K562 (cell line): ENCODE measurements around the gene ERGIC1. TPM values are rescaled to one million over a fixed set of nuclear protein-coding genes. Genes with fewer than 3 reads are reported as not detected.
"Not testable (repeated sequence)": the region's sequence is repeated elsewhere in the genome, so short reads cannot be mapped to it uniquely, and the experiment has no call there.

Source experiments
- ATAC-seq: fragments of 200-7000 bp; cut with Tn5 transposase; 3 replicates; pipeline ENCODE4 v1.9.1; 2020; ENCODE audit warnings: moderate library complexity
- BruUV-seq: library from RNA; stranded (reverse); fragments of 400-500 nt; replicated peaks from 2 replicates; lab custom pipeline; 2021; lab: Mats Ljungman, UMichigan
- CTCF ChIA-PET: fragments of 300-600 bp; formaldehyde crosslinking; extraction: SDS; loops from one replicate; lab custom pipeline; 2021; ENCODE audit warnings: low intra/inter-chr PET ratio; lab: Yijun Ruan, JAX
- POLR2A ChIA-PET: fragments of 300-600, 350-650 bp; sonication (Branson Sonifier 250); formaldehyde crosslinking; extraction: SDS; loops from one replicate; lab custom pipeline; 2021; ENCODE audit warnings: antibody characterized with exemption, inconsistent platforms; lab: Yijun Ruan, JAX
- DNase-seq, 4 experiments: peaks; one replicate each; pipeline versions ENCODE4 v3.0.0 to v3.0.0-alpha.2; 2011 to 2018; ENCODE audit warnings: low spot score in 3 of 4, mixed read lengths in 3 of 4; ENCODE audit errors: extremely low read depth in 1 of 4
- FAIRE-seq: peaks from 2 replicates; lab custom pipeline; 2011; peaks lifted over from hg19 to GRCh38; lab: Jason Lieb, UNC
- H2AFZ ChIP-seq: 2 replicates; pipeline ENCODE4 v1.6.0; 2011; ENCODE audit warnings: low read depth, low read length, control low read depth, inconsistent platforms
- H3K27ac ChIP-seq: fragments of 200-600 bp; 3 replicates; pipeline ENCODE4 v1.8.0; 2011; ENCODE audit warnings: low read depth, mild to moderate bottlenecking, control low read depth, inconsistent platforms, low read length, moderate library complexity, mixed read lengths; ENCODE audit errors: extremely low read depth
- H3K27me3 ChIP-seq, 2 experiments: fragments of 300-600 bp in 1 of 2; 2 replicates in 1 of 2; 3 replicates in 1 of 2; pipeline versions ENCODE4 v1.6.0 to v1.8.0; 2011; ENCODE audit warnings: inconsistent platforms in 2 of 2, low read length in 2 of 2, mild to moderate bottlenecking in 1 of 2, mixed read lengths in 1 of 2, moderate library complexity in 1 of 2; ENCODE audit not compliant: control insufficient read depth in 2 of 2, insufficient read depth in 2 of 2
- H3K36me3 ChIP-seq: fragments of 300-600 bp; 3 replicates; pipeline ENCODE4 v1.8.0; 2011; ENCODE audit warnings: mild to moderate bottlenecking, low read length, inconsistent platforms; ENCODE audit not compliant: control insufficient read depth, insufficient read depth
- H3K4me1 ChIP-seq, 2 experiments: fragments of 200-600 bp in 1 of 2; replicated peaks in 1 of 2; 2 replicates in 1 of 2; 3 replicates in 1 of 2; pipeline versions ENCODE4 v1.5.1 to v1.8.0; 2011; ENCODE audit warnings: inconsistent platforms in 2 of 2, low read length in 2 of 2, mild to moderate bottlenecking in 1 of 2, mixed read lengths in 1 of 2, moderate library complexity in 1 of 2; ENCODE audit not compliant: control insufficient read depth in 2 of 2, insufficient read depth in 2 of 2
- H3K4me2 ChIP-seq: 2 replicates; pipeline ENCODE4 v1.6.1; 2011; ENCODE audit warnings: low read length, control low read depth, inconsistent platforms, mixed read lengths; ENCODE audit not compliant: insufficient read depth
- H3K4me3 ChIP-seq: fragments of 200-600 bp; sonication (generic), shearing (Covaris generic); 2 replicates; pipeline ENCODE4 v1.5.1; 2016; ENCODE audit warnings: control low read depth, inconsistent platforms
- H3K79me2 ChIP-seq: fragments of 200-600 bp; 3 replicates; pipeline ENCODE4 v1.8.0; 2011; ENCODE audit warnings: low read length, inconsistent platforms; ENCODE audit not compliant: control insufficient read depth, insufficient read depth
- H3K9ac ChIP-seq, 2 experiments: 2 replicates each; pipeline versions ENCODE4 v1.6.0 to v1.6.1; 2011; ENCODE audit warnings: low read depth in 2 of 2, low read length in 2 of 2, control low read depth in 1 of 2, inconsistent platforms in 1 of 2, mild to moderate bottlenecking in 1 of 2, mixed read lengths in 1 of 2; ENCODE audit not compliant: insufficient read depth in 1 of 2
- H3K9me1 ChIP-seq: one replicate; pipeline ENCODE4 v1.6.0; 2011; ENCODE audit warnings: inconsistent platforms, mild to moderate bottlenecking, low read length, moderate library complexity; ENCODE audit not compliant: control insufficient read depth, insufficient read depth
- H3K9me3 ChIP-seq: replicated peaks from 2 replicates; pipeline ENCODE4 v1.5.1; 2011; ENCODE audit warnings: low read depth, low read length, inconsistent platforms; ENCODE audit not compliant: control insufficient read depth, insufficient read depth
- H4K20me1 ChIP-seq: replicated peaks from 2 replicates; pipeline ENCODE4 v1.6.1; 2011; ENCODE audit warnings: low read length, inconsistent platforms, mixed read lengths; ENCODE audit not compliant: control insufficient read depth, insufficient read depth
- NFYB ChIP-seq: IDR thresholded peaks from 2 replicates; pipeline ENCODE4 v1.6.1; 2011; ENCODE audit warnings: mild to moderate bottlenecking, moderate library complexity; ENCODE audit not compliant: insufficient read length; ENCODE audit errors: extremely low read depth
- ZNF316 ChIP-seq: fragments of 450-650 bp; IDR thresholded peaks from 2 replicates; pipeline ENCODE4 v1.6.1; 2016
- WGBS: fragments of 100-300 bp; shearing (Covaris generic); methylation state at CpG from one replicate; pipeline ENCODE4 v1.1.6; 2016; ENCODE audit warnings: low coverage, mixed read lengths; ENCODE audit not compliant: insufficient coverage; ENCODE audit errors: missing lambda C conversion rate; 5-methylcytosine and 5-hydroxymethylcytosine counted together
- in situ Hi-C: fragments of 300-500 bp; cut with MboI; formaldehyde crosslinking; loops from 4 replicates; pipeline ENCODE4 v1.15.0; 2018; ENCODE audit warnings: inconsistent platforms, mixed read lengths
- intact Hi-C: fragments of 100-400 bp; cut with micrococcal nuclease; formaldehyde crosslinking; loops from 2 replicates; pipeline ENCODE4 v1.14.2; 2022
- polyA plus RNA-seq, 8 experiments: library from polyadenylated mRNA; depleted of rRNA in 4 of 8; stranded (reverse) in 5 of 8; unstranded in 3 of 8; fragments of >200 nt; fragmentation: Nextera tagmentation in 2 of 8; fragmentation: Illumina TruSeq in 1 of 8; extraction: Ambion mirVana in 2 of 8; extraction: Trizol in 1 of 8; gene quantifications; 2 replicates each; pipeline versions ENCODE4 v1.2.1 to v1.2.3, GENCODE V29; 2011 to 2014; ENCODE audit warnings: inconsistent platforms in 1 of 8, missing spikeins in 1 of 8
- total RNA-seq, 7 experiments: library from RNA; depleted of rRNA in 6 of 7; stranded (reverse); fragments of >200 nt in 6 of 7; fragmentation: Illumina TruSeq in 2 of 7; extraction: Trizol in 2 of 7; gene quantifications; 2 replicates each; pipeline versions ENCODE4 v1.2.1 to v1.2.3, GENCODE V29; 2011 to 2021; ENCODE audit warnings: low replicate concordance in 1 of 7

Gene ERGIC1
- total and polyA plus RNA-seq, 9 of the 15 experiments (the other 6 are each of a cell fraction or from before 2014, with no cell fraction given), result 5.5 to 68.4 (median 36.4) TPM

DNA sequence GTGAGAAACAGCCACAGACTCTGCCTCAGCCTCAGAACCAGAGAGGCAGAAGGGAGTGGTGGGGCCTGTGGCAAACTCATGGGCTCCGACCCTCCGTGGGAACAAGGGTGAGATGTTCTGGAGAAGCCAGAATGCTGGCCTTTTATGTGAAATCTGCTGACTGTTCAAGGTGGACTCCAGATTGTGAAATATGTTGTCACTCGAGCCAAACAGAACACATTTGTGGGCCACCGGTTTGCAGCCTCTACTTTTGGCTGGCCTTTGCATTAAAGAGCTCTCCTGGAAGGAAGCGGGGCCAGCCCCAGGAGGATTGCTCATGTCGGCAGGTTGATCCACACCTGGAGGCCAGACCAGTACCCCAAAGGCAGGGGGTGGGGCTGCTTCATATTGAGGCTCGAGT lies 62.4 kb downstream of the ERGIC1 start:
- H3K9me1 ChIP-seq, result no peaks in the 10 kb centered on the region
- TF ChIP-seq NFYB, result no peak
- TF ChIP-seq ZNF316, result peak; percentile 35; the same call in 1 of the 2 replicates
- no peaks in the 10 kb centered on the region for H3K27me3 ChIP-seq
- H3K36me3 ChIP-seq, result peaks cover 25% of the 10 kb centered on the region; the same call in 2 of the 3 replicates
- no peak for DNase-seq
- intact Hi-C loops, result no loop called here
- no peaks in the 10 kb centered on the region for H3K9me3 ChIP-seq
- H3K4me1 ChIP-seq, result peaks cover 9 to 13% of the 10 kb centered on the region in 2 experiments
- WGBS, result 79% methylated on average over 7 of the region's 7 CpGs
- FAIRE-seq, result no peak
- no peaks in the 10 kb centered on the region for H3K79me2 ChIP-seq
- no peak overlapping the region for H3K4me2 ChIP-seq
- H3K4me3 ChIP-seq, result no peak overlapping the region
- BruUV-seq, result no TSS peak
- in situ Hi-C loops, result no loop called here
- H4K20me1 ChIP-seq, result no peaks in the 10 kb centered on the region
- H2AFZ ChIP-seq, result no peak overlapping the region
- no peak for ATAC-seq
- POLR2A ChIA-PET, result interaction anchor here (5.0 kb wide), 1 partner anchor 126 kb away, joined by 42 read pairs; the partner anchor contains the start of gene DUSP1
- CTCF ChIA-PET, result no interaction called here
- no peak overlapping the region for H3K27ac ChIP-seq
- H3K9ac ChIP-seq, result 0 out of 4 replicates have a peak overlapping the region, but pooled peaks of 1 of the 2 experiments have one; percentile 39

DNA sequence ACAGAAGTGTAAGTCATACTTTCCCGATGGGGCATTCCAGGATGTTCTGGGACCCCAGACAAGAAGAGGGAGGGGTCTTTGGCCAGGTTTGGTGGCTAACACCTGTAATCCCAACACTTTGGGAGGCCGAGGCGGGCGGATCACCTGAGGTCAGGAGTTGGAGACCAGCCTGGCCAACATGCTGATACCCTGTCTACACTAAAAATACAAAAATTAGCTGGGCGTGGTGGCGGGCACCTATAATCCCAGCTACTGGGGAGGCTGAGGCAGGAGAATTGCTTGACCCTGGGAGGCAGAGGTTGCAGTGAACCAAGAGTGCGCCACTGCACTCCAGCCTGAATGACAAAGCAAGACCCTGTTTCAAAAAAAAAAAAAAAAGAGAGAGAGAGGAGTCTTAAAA lies 63.0 kb downstream of the ERGIC1 start:
- intact Hi-C loops, H3K9me1 ChIP-seq, H3K9me3 ChIP-seq, H3K4me2 ChIP-seq, ATAC-seq, H4K20me1 ChIP-seq, BruUV-seq, CTCF ChIA-PET, H3K27ac ChIP-seq, H3K27me3 ChIP-seq, H2AFZ ChIP-seq, H3K9ac ChIP-seq, DNase-seq, FAIRE-seq, H3K4me3 ChIP-seq, in situ Hi-C loops, H3K79me2 ChIP-seq: not testable (repeated sequence)
- POLR2A ChIA-PET, result interaction anchor here (0.7 to 5.0 kb wide), 3 partner anchors 15 to 152 kb away, joined by 3 to 42 read pairs (median 3); partner anchors contain the start of gene DUSP1
- 89% methylated on average over 3 of the region's 7 CpGs for WGBS
- H3K36me3 ChIP-seq, result peaks cover 28% of the 10 kb centered on the region; the same call in 2 of the 3 replicates
- H3K4me1 ChIP-seq, result peaks cover 15 to 19% of the 10 kb centered on the region in 2 experiments
